ENCODE data around the gene TRAF1.

- TF ChIP-seq CTCF (IDR thresholded peaks at IDR 0.05) (no peak), POLR2AphosphoS5 (IDR thresholded peaks at IDR 0.05) (no peak), EP300 (IDR thresholded peaks at IDR 0.05; ENCODE audit: low read depth) (no peak), POLR2A (IDR thresholded peaks at IDR 0.05) (no peak)
Measured at GRCh38 chr9:120912958-120913646, 13.5 kb downstream of the TRAF1 start.
